AG09319 (cell line): Measurements from ENCODE around the gene ZNF202.

ENCODE experiments used
- DNase-seq: peaks from one replicate; pipeline ENCODE4 v3.0.0-alpha.2; 2010; ENCODE audit warnings: low read depth; ENCODE audit errors: extremely low read depth
- TF ChIP-seq, protein P1 (sequence below): IDR thresholded peaks from 2 replicates; pipeline ENCODE4 v1.5.1; 2011; ENCODE audit warnings: low read depth, mild to moderate bottlenecking, inconsistent platforms, low read length, moderate library complexity

Gene ZNF202

GRCh38 chr11:123742031-123742723 lies 717 bp upstream of the ZNF202 start:
- TF ChIP-seq, protein P1, sequence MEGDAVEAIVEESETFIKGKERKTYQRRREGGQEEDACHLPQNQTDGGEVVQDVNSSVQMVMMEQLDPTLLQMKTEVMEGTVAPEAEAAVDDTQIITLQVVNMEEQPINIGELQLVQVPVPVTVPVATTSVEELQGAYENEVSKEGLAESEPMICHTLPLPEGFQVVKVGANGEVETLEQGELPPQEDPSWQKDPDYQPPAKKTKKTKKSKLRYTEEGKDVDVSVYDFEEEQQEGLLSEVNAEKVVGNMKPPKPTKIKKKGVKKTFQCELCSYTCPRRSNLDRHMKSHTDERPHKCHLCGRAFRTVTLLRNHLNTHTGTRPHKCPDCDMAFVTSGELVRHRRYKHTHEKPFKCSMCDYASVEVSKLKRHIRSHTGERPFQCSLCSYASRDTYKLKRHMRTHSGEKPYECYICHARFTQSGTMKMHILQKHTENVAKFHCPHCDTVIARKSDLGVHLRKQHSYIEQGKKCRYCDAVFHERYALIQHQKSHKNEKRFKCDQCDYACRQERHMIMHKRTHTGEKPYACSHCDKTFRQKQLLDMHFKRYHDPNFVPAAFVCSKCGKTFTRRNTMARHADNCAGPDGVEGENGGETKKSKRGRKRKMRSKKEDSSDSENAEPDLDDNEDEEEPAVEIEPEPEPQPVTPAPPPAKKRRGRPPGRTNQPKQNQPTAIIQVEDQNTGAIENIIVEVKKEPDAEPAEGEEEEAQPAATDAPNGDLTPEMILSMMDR = no peak
- DNase-seq = no peak

GRCh38 chr11:123740787-123741158 lies 687 bp downstream of the ZNF202 start:
- TF ChIP-seq, protein P1 = no peak
- no peak for DNase-seq

DNA sequence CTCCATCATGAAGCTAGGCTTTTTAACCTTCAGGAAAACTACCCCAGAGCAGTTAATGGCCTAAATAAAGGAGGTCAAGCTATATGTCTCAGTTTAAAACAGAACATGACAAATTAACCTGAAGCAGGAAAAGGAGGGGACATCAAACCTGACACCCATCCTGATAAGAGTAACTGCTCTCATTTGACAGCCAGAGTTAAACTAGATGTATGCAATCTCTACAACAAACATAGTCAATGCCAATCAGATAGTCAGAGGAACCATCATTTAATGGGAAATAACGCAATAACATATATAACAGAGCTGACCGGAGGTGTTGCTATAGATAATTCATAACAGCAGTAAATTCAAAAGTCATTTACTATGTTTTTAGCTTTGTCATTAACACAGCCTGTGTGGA lies 3.1 kb downstream of the ZNF202 start:
- DNase-seq = no peak
- TF ChIP-seq, protein P1 = no peak

DNA sequence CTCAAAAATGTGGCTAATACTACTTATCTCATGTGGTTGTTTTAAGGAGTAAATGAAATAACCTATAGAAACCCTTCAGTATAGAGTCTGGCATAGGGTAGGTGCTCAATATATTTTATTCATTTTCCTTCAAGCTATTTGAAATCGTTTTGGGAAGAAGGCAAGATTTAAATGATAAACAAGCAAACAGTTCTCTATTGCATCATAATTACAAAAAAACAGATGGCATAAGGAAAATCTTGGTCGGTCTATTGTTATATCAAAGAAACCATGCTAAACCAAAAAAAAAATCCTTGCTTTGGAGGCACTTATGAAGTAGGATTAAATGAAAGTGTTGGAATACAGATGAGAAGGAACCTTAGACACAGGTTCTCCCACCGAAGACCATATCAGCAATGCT lies 4.7 kb downstream of the ZNF202 start:
- DNase-seq = no peak
- TF ChIP-seq, protein P1 = no peak

DNA sequence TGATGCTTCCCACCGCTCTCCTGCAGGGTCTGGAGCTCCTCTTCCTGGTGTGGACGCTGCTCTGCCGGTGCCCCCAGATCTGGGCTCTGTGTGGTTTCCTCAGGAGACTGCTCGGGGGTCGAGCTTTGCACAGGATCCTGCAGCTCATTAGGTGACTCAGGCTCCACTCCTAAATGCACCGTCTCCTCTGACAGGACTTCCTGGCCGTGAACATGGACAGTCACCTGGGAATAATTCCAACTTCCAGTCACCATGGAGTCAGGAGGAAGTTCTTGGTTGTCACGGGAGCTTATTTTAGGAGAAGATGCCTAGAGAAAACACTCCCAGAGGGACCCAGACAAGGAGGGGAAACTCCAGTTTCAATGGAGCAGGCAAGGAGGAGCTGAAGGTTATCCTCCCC lies 11.9 kb downstream of the ZNF202 start:
- no peak for DNase-seq
- TF ChIP-seq, protein P1 = no peak

DNA sequence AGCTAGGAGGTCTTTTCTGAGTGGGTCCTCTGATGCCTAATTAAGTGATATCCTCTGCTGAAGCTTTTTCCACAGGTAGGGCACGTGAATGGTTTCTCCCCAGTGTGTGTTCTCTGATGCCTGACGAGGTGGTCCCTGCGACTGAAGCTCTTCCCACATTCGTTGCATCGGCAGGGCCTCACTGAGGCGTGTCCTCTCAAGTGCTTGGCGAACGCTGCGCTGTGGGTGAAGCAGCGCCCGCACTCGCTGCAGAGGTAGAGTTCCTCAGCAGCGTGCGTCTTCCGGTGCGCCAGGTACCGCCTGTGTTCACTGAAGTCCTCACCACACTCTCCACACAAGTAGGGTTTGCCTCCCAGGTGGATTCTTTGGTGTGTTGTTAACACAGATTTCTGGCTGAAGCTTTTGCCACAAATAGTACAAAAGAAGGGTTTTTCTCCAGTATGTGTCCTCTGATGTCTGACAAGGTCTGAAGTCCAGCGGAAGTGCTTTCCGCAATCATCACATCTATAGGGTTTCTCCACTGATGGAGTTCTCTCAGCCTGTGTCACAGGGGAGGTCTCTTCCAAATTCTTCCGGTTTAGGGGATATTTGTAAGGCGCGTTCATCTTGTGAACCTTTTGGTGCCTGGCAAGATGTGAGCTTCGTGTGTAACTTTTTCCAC lies 15.3 kb downstream of the ZNF202 start:
- no peak for DNase-seq
- TF ChIP-seq, protein P1 = no peak

GRCh38 chr11:123719452-123719851 lies 22.0 kb downstream of the ZNF202 start:
- TF ChIP-seq, protein P1 = no peak
- no peak for DNase-seq
